Measurements from ENCODE around the gene NCBP1. TPM values are rescaled to one million over a fixed set of nuclear protein-coding genes. Genes with fewer than 3 reads are reported as not detected.

NCBP1 gene
- total RNA-seq, 1 donor from 2014 or later, result 55.9 TPM

- Mint-ChIP-seq H3K27ac (peak overlapping the region; percentile 94), H3K36me3 (no peaks in the 10 kb centered on the region)
Observed at GRCh38 chr9:97632248-97632984, 1.2 kb upstream of the NCBP1 start.

DNA sequence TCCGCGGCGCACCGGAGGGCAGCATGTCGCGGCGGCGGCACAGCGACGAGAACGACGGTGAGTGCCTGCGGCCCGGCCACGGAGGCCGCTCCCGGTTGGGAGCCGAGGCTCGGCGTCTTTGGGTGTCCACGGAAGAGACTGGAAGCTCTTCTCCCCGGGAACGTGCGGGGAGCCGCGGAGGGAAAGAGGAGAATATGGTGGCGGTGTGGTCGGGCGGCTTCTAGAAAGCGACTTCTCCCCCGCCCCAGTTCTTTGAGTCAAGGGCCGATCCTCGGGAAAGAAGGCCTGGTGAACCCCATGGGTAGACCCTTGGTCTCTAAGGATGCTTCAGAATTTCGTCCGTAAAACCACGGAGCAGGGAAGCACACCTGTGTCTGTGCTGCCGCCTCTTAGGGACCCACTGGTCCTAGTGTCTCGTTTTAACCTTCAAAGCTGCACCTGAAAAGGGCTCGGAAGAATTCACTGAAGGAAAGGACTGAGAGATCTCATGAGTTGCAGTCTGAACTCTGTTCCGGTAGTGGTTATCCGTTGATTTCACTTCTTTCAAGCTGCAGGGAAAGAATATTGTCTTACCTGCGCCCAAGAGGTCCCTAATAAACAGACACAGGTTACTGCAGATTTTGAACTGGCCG is 354 bp downstream of the NCBP1 start:
- Histone ChIP-seq H3K4me1 (peaks cover 23% of the 10 kb centered on the region), H3K9me3 (ENCODE audit: low read depth) (no peaks in the 10 kb centered on the region), H3K9ac (peak overlapping the region; percentile 77), H3K27me3 (no peaks in the 10 kb centered on the region), H2AFZ (replicated peaks) (no peak overlapping the region), H3K27ac (peak overlapping the region; percentile 98), H3K4me2 (peak overlapping the region; percentile 90), H3K36me3 (no peaks in the 10 kb centered on the region), H3K4me3 (peak overlapping the region; percentile 85), H3K79me2 (ENCODE audit: low read depth) (peaks cover 86% of the 10 kb centered on the region), H3F3A (ENCODE audit: low read depth) (peaks cover 35% of the 10 kb centered on the region), H4K20me1 (ENCODE audit: low read depth) (peaks cover 51% of the 10 kb centered on the region)
- DNase-seq (ENCODE audit: low spot score), result no peak
- H3K9me3 Mint-ChIP-seq, result no peaks in the 10 kb centered on the region
- no peak for TF ChIP-seq EZH2phosphoT487 (IDR thresholded peaks at IDR 0.05)
- TF ChIP-seq EZH2 (IDR thresholded peaks at IDR 0.05), result peak; percentile 41
- H3K4me3 Mint-ChIP-seq, result peak overlapping the region; percentile 88
- H3K4me1 Mint-ChIP-seq, result peaks cover 29% of the 10 kb centered on the region
- H3K36me3 Mint-ChIP-seq, result no peaks in the 10 kb centered on the region
- H3K27me3 Mint-ChIP-seq (ENCODE audit: insufficient read depth, low read depth), result peaks cover 2% of the 10 kb centered on the region
- peak overlapping the region; percentile 85 for H3K27ac Mint-ChIP-seq

More at GRCh38 chr9:97632248-97632984, 1.2 kb upstream of the NCBP1 start:
- peaks cover 86% of the 10 kb centered on the region for H3K79me2 ChIP-seq (ENCODE audit: low read depth)
- no peaks in the 10 kb centered on the region for H3K36me3 ChIP-seq
- no peaks in the 10 kb centered on the region for H3K9me3 ChIP-seq (ENCODE audit: low read depth)
- peaks cover 32% of the 10 kb centered on the region for H3K4me1 ChIP-seq
- H3K27me3 Mint-ChIP-seq (ENCODE audit: insufficient read depth, low read depth), result peaks cover 2% of the 10 kb centered on the region
- peak overlapping the region; percentile 82 for H2AFZ ChIP-seq (replicated peaks)
- peak overlapping the region; percentile 98 for H3K27ac ChIP-seq
- TF ChIP-seq, protein P1, sequence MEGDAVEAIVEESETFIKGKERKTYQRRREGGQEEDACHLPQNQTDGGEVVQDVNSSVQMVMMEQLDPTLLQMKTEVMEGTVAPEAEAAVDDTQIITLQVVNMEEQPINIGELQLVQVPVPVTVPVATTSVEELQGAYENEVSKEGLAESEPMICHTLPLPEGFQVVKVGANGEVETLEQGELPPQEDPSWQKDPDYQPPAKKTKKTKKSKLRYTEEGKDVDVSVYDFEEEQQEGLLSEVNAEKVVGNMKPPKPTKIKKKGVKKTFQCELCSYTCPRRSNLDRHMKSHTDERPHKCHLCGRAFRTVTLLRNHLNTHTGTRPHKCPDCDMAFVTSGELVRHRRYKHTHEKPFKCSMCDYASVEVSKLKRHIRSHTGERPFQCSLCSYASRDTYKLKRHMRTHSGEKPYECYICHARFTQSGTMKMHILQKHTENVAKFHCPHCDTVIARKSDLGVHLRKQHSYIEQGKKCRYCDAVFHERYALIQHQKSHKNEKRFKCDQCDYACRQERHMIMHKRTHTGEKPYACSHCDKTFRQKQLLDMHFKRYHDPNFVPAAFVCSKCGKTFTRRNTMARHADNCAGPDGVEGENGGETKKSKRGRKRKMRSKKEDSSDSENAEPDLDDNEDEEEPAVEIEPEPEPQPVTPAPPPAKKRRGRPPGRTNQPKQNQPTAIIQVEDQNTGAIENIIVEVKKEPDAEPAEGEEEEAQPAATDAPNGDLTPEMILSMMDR (IDR thresholded peaks at IDR 0.05), result no peak
- TF ChIP-seq EZH2 (IDR thresholded peaks at IDR 0.05) (no peak), EZH2phosphoT487 (IDR thresholded peaks at IDR 0.05) (no peak)
- H3K4me1 Mint-ChIP-seq, result peaks cover 33% of the 10 kb centered on the region
- peaks cover 35% of the 10 kb centered on the region for H3F3A ChIP-seq (ENCODE audit: low read depth)
- H3K4me3 ChIP-seq, result peak overlapping the region; percentile 85
- H3K4me2 ChIP-seq, result peak overlapping the region; percentile 90
- H3K4me3 Mint-ChIP-seq, result peak overlapping the region; percentile 88
- no peaks in the 10 kb centered on the region for H3K27me3 ChIP-seq
- H3K9ac ChIP-seq, result peak overlapping the region; percentile 77
- peaks cover 51% of the 10 kb centered on the region for H4K20me1 ChIP-seq (ENCODE audit: low read depth)
- no peaks in the 10 kb centered on the region for H3K9me3 Mint-ChIP-seq
- DNase-seq (ENCODE audit: low spot score), result peak; percentile 84

DNA sequence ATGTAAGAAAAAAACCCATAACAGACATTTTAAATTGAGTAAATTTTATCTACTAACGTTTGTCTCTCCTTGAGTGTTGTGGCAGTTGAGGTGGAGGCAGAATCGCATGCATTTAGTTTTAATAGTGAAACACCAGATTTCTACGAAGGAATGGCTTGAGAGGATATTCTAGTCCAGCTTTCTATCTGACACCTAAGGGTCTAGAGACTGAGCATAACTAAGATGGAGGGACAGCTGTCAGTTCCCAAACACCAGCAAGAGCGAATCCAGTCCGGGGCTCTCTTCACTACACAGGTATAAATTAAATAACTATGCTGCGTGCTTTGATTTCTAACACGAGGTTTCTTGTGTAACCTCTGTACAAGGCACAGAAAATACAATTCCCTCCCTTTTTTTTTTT is 1.4 kb downstream of the NCBP1 start:
- H3K9me3 ChIP-seq (ENCODE audit: low read depth), result no peaks in the 10 kb centered on the region
- Mint-ChIP-seq H3K27ac (no peak overlapping the region), H3K9me3 (no peaks in the 10 kb centered on the region), H3K36me3 (no peaks in the 10 kb centered on the region), H3K27me3 (ENCODE audit: insufficient read depth, low read depth) (peaks cover 2% of the 10 kb centered on the region), H3K4me3 (peak overlapping the region; percentile 88), H3K4me1 (peaks cover 26% of the 10 kb centered on the region)
- H3K9ac ChIP-seq, result peak overlapping the region; percentile 77
- peaks cover 35% of the 10 kb centered on the region for H3F3A ChIP-seq (ENCODE audit: low read depth)
- no peaks in the 10 kb centered on the region for H3K36me3 ChIP-seq
- H3K4me1 ChIP-seq, result peaks cover 21% of the 10 kb centered on the region
- no peak overlapping the region for H3K27ac ChIP-seq
- no peak for DNase-seq (ENCODE audit: low spot score)
- H3K27me3 ChIP-seq, result no peaks in the 10 kb centered on the region
- peaks cover 58% of the 10 kb centered on the region for H4K20me1 ChIP-seq (ENCODE audit: low read depth)
- peak overlapping the region; percentile 90 for H3K4me2 ChIP-seq
- peaks cover 86% of the 10 kb centered on the region for H3K79me2 ChIP-seq (ENCODE audit: low read depth)
- TF ChIP-seq, protein P1 (IDR thresholded peaks at IDR 0.05), result no peak
- TF ChIP-seq EZH2phosphoT487 (IDR thresholded peaks at IDR 0.05) (no peak), EZH2 (IDR thresholded peaks at IDR 0.05) (no peak)
- H3K4me3 ChIP-seq, result peak overlapping the region; percentile 85
- H2AFZ ChIP-seq (replicated peaks), result no peak overlapping the region

Measured in neural progenitor cell (in vitro differentiated cells).